ENCODE measurements around the gene PRKCB.

GRCh38 chr16:23795378-23795777, 40.4 kb upstream of the PRKCB start:
- TF ChIP-seq, protein P1, sequence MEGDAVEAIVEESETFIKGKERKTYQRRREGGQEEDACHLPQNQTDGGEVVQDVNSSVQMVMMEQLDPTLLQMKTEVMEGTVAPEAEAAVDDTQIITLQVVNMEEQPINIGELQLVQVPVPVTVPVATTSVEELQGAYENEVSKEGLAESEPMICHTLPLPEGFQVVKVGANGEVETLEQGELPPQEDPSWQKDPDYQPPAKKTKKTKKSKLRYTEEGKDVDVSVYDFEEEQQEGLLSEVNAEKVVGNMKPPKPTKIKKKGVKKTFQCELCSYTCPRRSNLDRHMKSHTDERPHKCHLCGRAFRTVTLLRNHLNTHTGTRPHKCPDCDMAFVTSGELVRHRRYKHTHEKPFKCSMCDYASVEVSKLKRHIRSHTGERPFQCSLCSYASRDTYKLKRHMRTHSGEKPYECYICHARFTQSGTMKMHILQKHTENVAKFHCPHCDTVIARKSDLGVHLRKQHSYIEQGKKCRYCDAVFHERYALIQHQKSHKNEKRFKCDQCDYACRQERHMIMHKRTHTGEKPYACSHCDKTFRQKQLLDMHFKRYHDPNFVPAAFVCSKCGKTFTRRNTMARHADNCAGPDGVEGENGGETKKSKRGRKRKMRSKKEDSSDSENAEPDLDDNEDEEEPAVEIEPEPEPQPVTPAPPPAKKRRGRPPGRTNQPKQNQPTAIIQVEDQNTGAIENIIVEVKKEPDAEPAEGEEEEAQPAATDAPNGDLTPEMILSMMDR (conservative IDR thresholded peaks at IDR 0.05 in 1 of 2, IDR thresholded peaks at IDR 0.05 in 1 of 2; ENCODE audit: extremely low read depth in 1 of 2, insufficient read depth in 1 of 2, low read depth in 1 of 2, low read length in 2 of 2) = no peak
- TF ChIP-seq EZH2 (IDR thresholded peaks at IDR 0.05; ENCODE audit: borderline replicate concordance, low read length) = no peak
